NCI-H2227 (cell line): Measurements from ENCODE around the gene TNS4.

Experiments used
- DNase-seq: peaks from one replicate; lab custom pipeline; 2025; ENCODE audit not compliant: unreplicated experiment; lab: John Stamatoyannopoulos, UW

The TNS4 gene

GRCh38 chr17:40536295-40537171 lies 35.1 kb upstream of the TNS4 start:
- DNase-seq, result no peak

GRCh38 chr17:40535924-40536294 lies 34.5 kb upstream of the TNS4 start:
- DNase-seq, result no peak

- DNase-seq, result no peak
These were observed 34.0 kb upstream of the TNS4 start for GRCh38 chr17:40535438-40535837.

- DNase-seq, result no peak
These were observed 33.2 kb upstream of the TNS4 start for GRCh38 chr17:40534371-40535189.

- no peak for DNase-seq
These were observed 32.5 kb upstream of the TNS4 start for GRCh38 chr17:40533896-40534295.

GRCh38 chr17:40532520-40533253 lies 31.3 kb upstream of the TNS4 start:
- no peak for DNase-seq

GRCh38 chr17:40531051-40531991 lies 29.9 kb upstream of the TNS4 start:
- no peak for DNase-seq

- no peak for DNase-seq
These were observed 29.1 kb upstream of the TNS4 start for GRCh38 chr17:40530531-40530994.

GRCh38 chr17:40529991-40530390 lies 28.6 kb upstream of the TNS4 start:
- no peak for DNase-seq

- DNase-seq, result no peak
These were observed 27.4 kb upstream of the TNS4 start for GRCh38 chr17:40528692-40529417.

GRCh38 chr17:40526668-40527067 lies 25.2 kb upstream of the TNS4 start:
- no peak for DNase-seq

GRCh38 chr17:40525294-40525693 lies 23.9 kb upstream of the TNS4 start:
- no peak for DNase-seq

- no peak for DNase-seq
These were observed 23.0 kb upstream of the TNS4 start for GRCh38 chr17:40524243-40524965.

GRCh38 chr17:40522961-40523310 lies 21.5 kb upstream of the TNS4 start:
- no peak for DNase-seq

- no peak for DNase-seq
These were observed 21.0 kb upstream of the TNS4 start for GRCh38 chr17:40522250-40522960.

- no peak for DNase-seq
These were observed 19.6 kb upstream of the TNS4 start for GRCh38 chr17:40520991-40521453.

GRCh38 chr17:40519089-40519775 lies 17.8 kb upstream of the TNS4 start:
- DNase-seq, result no peak
